HG03457 (cell line): ENCODE data around the gene DPP10.
"Not testable (repeated sequence)": the region's sequence is repeated elsewhere in the genome, so short reads cannot be mapped to it uniquely, and the experiment has no call there.

Source experiments
- ATAC-seq: cut with Tn5 transposase; IDR thresholded peaks from one replicate; pipeline ENCODE4 v1.9.1; 2021; ENCODE audit warnings: moderate number of reproducible peaks; ENCODE audit not compliant: unreplicated experiment

Gene DPP10

DNA sequence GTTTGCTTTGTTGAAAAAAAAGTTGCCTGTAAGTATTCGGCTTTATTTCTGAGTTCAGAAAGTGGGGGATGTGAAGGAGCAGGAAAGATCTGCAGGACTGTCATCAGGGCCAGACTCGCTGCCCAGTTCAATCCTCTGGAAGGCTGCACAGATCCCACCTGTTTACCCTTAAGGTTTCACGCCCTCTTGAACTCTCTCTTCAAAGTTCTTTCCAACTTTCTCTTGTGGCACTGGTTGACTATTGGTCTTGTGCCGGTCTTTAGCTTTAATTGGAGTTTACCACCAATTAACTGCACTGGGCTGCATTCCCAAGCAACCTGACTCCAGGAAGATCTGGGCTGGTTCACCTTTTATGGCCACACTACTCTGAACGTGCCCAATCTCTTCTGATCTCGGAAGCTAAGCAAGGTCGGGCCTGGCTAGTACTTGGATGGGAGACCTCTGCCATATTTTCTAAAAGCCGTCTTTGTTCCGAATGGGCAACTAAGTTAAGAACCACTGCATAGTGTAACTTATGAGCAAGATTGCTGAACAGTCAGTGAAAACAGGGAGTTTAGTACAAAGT is 495.0 kb downstream of the DPP10 start:
- ATAC-seq, result no peak

DNA sequence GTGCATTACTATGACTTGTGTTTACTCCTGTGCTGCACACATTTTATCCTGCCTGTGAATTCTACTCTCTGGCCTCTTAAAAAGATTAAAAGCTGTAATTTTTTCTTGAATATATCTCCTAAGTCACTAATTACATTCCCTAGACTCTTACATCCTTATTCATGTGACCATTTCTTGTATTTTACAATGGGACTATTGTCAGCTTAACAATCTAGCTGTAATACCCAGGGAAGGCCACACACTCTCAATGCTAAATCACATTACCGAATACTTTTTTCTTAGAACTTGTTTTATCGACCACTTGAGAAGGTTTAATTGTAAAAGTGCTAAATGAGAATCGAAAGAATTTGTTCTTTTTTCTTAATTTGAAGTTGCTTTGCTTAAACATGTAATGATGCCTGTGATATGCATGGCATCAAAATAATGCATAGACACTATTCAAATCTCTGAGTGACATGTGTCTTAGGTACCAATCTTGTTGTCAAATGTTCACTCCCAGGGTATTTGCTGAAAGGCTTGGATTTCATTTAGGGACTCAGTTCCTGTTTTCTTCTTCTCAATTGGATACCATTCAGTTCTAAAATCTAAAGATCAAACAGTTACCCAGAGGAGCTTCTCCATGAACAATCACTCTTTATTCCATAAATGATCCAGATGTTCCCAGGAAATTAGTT is 498.5 kb downstream of the DPP10 start:
- no peak for ATAC-seq

DNA sequence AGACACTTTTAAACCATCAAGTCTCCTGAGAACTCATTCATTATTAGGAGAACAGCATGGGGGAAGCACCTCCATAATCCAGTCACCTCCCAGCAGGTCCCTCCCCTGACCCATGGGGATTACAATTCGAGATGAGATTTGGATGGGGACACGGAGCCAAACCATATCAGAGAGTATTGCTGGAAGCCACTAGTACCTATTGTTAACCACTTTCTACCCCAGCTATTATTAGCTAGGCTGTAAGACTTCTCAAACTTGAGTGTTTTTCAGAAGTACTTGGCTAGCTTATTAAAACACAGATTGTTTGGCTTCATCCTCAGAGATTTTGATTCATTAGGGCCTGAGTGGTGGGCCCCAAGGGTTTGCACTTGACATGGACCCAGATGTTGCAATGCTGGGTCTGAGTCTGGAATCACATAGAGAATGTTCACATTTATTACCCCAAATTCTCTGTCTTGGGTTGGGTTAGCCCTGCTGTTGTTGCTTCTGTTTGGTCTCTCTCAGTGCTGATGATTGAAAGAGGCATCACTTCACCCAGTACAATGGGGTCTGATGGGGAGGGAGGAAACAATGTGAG is 506.9 kb downstream of the DPP10 start:
- no peak for ATAC-seq

DNA sequence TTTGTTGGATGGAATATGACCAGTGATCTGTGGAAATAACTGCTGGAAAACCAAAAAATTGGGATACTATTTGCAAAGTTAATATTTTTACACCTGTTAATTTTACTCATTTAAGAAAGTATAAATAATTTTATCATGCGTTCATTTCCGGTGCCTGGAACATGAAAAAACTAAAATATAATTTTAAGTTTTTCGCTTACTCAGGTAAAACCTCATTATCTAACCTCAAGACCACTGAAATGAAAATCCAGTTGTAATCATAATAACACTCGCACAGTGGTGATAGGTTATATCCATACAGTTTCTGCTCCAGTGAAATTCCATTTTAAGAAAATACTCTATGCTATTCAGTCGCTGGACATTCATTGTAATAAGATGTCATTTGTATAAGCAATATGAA is 517.9 kb downstream of the DPP10 start:
- ATAC-seq, result no peak

DNA sequence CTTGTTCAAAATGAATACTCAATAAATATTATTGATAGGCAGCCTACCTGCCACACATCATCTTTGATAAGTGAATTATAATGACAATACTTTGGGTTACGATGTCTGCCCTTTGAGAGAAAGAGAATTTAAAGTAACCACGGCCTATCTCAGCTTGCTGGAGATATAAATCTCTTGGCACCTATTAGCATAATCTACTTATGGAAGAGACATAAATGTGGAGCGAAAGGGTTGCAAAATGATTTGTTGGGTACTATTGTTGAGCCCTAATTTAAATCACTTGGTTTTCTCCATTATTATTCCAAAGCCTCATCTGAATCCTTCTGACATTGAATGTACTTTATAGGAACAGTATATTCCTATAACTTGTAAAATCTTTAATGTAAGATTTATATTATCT is 520.1 kb downstream of the DPP10 start:
- no peak for ATAC-seq

DNA sequence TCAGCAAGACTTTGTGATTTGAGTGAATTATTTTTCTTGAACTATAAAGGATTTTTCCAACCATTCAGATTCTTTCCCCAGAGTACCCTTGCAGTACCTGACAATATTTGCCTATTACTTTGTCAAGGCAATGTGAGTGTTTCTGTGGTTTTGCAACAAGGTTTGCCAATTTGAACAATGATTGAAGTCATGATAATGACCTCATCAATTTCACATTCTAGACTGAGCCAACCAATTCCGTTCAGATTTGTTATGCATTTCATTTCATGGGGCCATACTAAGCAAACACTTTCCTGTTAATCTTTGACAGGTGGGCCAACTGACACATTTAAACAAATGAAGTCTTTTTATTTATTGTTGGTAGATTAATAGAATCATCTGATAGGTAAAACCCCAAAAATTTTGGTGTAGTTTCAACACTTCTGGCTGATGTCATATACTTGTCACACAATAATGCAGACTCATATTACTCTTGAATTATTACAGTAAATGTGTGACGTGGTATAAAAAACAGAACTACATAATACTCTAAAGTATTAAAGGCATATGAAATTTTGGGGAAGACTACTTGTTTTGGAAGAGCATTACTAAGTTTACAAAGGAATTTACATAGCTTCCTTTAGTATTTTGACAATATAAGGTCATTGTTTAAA is 526.4 kb downstream of the DPP10 start:
- no peak for ATAC-seq

DNA sequence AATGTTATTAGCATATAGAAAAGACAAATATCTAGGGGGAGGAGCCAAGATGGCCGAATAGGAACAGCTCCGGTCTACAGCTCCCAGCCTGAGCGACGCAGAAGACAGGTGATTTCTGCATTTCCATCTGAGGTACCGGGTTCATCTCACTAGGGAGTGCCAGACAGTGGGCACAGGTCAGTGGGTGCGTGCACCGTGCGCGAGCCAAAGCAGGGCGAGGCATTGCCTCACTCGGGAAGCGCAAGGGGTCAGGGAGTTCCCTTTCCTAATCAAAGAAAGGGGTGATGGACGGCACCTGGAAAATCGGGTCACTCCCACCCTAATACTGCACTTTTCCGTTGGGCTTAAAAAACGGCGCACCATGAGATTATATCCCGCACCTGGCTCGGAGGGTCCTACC is 561.9 kb downstream of the DPP10 start:
- not testable (repeated sequence) for ATAC-seq

DNA sequence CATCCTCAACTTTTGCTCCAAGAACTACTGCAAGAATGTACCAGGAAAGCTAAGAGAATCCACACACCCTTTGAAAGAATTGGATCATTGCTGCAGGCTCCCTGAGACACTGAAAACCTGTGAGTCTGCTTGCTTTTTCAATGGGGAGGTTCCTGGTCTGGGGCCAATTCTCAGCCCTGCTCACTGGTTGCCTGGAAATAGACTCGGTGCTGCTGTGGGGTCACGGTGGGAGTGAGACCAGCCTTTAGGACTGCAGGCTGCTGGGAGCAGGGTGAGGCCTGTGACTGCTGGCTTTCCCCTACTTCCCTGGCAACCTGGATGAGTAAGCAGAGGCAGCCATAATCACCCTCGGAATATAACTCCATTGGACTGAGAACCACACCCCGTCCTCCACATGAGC is 569.3 kb downstream of the DPP10 start:
- ATAC-seq, result no peak

DNA sequence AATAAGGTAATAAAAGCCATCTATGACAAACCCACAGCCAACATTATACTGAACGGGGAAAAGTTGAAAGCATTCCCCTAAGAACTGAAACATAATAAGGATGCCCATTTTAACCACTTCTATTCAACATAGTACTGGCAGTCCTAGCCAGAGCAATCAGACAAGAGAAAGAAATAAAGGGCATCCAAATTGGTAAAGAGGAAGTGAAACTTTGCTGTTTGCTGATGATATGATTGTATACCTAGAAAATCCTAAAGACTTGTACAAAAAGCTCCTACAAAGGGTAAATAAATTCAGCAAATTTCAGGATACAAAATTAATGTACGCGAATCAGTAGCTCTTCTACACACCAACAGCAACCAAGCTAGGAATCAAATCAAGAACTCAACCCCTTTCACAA is 579.6 kb downstream of the DPP10 start:
- not testable (repeated sequence) for ATAC-seq

DNA sequence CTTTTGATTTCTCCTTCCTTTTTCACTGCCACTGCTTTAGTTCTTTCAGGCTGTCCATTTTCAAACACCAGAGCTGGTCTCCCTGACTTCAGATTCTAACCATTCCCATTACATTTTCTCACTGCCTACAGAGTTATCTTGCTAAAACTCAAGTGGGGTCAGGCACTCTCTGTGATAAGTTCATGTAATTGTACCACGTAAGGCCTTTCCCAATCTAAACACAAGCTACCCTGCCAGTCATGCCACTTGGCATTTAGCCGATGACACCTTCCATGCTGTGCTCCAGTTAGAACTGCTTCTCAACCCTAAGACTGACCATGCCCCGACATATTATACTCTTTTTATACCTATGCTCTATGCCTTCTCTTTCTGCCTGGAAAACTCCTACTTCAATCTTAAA is 592.4 kb downstream of the DPP10 start:
- no peak for ATAC-seq

DNA sequence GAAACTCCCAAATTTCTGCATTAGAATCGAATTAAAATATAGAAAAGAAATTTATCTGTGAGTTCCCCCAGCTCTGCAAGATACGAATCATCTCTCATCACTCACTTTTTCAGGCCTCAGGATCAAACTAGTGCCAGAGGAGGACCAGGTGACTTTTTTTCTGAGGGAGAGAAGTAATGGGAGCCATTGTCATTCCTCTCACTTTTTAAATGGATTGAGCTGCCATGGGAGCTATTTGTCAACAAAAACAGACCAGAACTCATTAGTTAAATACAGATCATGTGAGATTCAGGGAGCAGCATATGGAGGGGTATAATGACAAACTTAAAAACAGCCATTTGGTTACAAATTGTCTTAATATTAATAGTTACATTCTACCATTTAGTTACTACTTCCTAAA is 594.4 kb downstream of the DPP10 start:
- ATAC-seq, result no peak

DNA sequence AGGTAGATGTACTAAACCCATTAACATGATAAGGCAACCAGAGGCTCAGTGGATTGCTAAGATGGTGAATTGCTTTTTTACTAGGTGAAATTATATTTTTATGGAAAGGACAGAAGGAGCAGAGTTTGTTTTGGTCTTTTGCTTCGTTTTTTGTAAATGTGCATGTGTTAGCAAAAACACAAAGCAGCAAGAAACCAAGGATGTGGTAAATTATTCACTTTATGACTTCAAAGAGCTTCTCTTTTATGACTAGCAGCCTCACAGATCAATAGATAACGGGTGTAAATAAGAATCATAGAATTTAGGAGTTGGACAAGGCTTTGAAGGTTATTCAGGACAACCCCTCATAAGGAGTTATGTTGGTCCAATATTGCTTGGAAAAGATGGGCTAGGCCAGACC is 615.0 kb downstream of the DPP10 start:
- no peak for ATAC-seq

DNA sequence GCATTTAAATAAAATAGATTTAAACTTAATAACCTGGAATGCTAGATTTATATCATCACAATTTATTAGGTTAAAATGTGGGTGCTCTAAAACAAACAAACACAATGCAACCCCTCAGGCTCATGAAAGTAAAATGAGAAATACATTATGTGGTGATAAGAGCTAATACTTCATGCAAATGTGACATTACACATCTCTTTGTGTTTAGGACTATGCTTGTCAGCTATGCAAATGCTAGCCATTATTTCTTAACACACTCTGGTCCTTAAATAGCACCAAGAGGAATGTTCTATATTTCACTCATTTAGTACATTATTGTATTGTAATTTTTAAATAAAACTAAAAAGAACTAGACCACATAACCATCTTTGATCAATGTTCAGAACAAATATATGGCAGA is 627.6 kb downstream of the DPP10 start:
- no peak for ATAC-seq

DNA sequence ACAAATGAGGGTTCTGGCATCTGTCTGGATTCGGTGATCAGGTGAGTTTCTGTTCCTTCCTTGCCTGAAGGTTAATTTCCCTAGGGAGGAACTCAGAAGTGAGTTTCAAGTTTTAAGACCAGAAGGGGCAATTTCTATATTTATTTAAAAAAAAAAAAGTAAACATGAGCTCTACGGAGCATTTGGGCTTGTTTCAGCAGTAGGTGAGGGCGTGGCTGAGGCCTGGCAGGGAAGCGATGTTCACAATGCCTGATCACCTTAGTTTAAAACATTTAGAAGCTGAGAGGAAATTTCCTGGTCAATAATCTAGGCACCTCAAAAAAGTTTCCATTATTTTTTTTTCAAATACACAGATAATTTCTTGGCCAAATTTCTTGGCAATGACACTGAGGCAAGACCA is 629.1 kb downstream of the DPP10 start:
- no peak for ATAC-seq

DNA sequence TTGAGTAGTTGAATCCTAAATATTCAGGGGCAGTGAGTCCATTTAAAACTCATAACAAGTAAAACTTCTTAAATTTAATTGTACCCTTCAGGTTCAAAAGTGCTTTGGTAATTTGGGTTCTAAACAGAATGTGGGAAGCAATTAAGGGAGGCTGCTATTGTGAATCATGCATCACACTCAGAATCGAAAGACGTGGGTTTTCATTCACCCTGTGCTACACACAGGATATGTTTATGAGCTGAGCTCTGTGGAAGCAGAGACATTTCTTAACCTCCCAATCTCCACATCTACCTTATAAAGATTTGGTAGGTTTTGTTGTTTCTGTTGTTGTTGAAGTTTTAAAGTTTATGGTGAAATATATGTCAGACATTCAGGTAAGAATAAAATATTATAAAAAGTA is 633.4 kb downstream of the DPP10 start:
- ATAC-seq, result no peak

DNA sequence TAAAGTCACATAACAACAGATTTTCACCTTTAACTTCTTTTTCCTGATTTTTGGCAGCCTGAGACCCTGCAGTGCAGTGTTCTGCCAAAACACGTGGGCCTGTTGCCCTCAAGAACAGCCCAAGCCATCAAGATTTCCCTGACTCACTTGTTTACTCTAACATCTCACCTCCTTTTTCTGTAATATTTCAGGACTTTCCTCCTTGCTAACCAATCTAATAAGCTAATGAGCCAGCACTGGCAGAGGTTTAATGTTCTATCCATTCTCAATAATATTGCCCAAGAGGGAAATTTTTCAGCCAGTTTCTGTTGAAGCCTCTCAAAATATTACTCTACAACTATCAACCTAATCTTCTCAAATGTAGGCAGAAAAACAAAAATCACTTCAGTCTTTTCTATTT is 635.2 kb downstream of the DPP10 start:
- ATAC-seq, result no peak

DNA sequence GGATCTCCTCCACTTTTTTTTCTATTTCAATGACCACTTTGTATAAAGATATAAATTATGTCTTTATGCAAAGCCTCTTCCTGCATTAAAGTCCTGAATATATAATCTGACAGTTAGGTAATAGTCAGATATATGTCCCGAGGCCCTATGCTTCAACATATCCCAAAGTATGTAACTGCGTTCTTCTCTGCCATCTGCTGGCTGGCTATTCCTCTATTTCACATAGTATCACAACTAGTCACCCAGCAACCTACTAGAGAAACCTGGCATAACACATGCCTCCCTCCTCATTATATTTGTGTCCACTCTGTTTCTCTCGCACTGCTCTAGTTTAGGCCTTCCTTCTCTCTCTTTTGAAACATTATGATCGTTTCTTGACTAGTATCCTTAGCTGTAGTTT is 640.8 kb downstream of the DPP10 start:
- ATAC-seq, result no peak

DNA sequence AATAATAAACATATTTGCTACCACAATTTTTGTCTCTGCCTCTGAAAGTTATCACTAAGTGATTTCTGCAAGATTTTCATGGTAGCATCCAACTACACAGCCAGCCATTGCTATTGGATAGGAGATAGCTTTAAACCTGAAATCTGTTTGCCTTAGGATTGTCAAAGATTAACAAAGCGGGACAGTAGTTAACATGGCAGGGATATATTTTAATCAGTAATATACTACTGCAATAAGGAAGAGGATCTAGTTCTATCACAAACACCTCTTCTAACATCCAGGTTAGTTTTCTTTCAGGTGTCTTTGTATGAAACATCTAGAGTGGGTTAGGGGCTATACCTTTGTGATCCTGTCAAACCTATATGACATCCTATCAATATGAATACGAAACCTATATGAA is 641.3 kb downstream of the DPP10 start:
- ATAC-seq, result no peak

DNA sequence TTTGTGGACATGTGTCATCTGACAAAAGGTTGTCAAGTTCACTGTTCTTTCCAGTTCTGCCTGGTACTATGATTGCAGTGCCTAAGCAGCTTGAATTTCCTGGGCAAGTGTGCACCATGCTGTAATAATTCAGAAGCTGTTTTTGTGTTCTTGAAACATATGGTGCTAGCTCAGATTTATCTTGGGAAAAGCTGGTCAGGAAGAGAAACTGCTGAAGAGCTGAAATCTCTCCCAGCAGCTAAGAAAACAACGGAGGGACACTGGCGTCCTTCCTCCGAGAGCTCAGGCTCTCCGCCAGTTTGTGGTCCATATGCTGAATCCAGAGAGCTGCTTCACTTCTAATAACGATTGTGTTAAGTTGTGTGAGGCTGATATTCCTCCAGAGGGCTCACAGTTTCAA is 642.0 kb downstream of the DPP10 start:
- ATAC-seq, result no peak

DNA sequence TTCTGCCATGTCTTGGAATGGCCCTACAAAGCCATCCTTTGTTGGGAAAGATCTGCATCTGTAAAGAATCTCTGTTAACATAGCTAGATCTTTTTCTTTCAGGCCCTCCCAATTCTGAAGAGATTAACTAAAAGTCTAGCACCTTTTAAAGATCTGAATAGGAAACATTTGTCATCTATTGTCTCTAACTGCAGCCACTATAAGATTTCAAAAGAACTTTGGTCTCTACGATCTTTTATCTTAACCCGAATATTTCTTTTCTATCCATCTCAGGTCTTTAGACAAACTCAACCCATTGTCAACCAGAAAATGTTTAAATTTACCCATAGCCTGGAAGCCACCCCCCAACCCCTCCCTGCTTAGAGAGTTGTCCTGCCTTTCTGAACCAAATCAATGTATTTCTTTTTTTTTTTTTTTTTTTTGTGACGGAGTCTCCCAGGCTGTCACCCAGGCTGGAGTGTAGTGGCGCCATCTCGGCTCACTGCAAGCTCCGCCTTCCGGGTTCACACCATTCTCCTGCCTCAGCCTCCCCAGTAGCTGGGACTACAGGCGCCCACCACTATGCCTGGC is 643.7 kb downstream of the DPP10 start:
- not testable (repeated sequence) for ATAC-seq

DNA sequence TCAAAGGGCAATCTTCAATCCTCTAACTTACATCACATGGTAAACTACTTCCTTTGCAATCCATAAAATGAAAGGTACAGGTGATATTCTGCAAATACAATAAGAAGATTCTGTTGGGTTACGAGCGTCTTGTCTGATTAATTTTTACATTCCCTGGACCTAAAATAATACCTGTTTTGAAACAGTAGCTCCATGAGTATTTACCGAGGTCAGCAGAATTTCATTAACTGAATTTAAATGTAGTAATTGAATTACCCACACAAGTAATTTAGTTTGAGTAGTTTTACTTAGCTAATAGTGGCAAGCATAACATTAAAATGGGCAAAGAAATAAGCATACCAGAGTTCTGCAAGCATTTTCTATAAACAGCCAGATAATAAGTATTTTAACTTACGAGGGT is 652.0 kb downstream of the DPP10 start:
- no peak for ATAC-seq

DNA sequence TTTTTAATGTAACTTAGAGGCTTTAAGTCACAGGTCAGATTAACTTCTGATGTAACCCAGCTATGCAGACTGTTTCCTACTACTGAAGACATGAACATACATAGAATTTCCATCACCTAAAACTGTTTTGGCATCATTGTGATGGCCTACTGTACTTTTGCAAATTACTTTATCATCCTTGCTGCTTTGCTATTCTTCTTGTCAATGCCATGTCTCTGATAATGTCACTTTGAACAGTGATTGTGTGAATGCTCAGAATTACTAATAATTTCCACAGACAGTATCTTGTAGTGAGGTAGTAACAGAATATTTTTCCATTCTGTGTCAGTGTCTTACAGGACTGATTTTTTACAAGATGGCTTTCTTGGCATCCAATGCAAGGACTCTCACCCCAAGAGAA is 663.5 kb downstream of the DPP10 start:
- ATAC-seq, result no peak
